NCI-H1105 (cell line): Measurements from ENCODE around the gene CALR.
"Not testable (repeated sequence)": the region's sequence is repeated elsewhere in the genome, so short reads cannot be mapped to it uniquely, and the experiment has no call there.

Source experiments
- DNase-seq: peaks from one replicate; lab custom pipeline; 2025; lab: John Stamatoyannopoulos, UW

CALR gene

DNA sequence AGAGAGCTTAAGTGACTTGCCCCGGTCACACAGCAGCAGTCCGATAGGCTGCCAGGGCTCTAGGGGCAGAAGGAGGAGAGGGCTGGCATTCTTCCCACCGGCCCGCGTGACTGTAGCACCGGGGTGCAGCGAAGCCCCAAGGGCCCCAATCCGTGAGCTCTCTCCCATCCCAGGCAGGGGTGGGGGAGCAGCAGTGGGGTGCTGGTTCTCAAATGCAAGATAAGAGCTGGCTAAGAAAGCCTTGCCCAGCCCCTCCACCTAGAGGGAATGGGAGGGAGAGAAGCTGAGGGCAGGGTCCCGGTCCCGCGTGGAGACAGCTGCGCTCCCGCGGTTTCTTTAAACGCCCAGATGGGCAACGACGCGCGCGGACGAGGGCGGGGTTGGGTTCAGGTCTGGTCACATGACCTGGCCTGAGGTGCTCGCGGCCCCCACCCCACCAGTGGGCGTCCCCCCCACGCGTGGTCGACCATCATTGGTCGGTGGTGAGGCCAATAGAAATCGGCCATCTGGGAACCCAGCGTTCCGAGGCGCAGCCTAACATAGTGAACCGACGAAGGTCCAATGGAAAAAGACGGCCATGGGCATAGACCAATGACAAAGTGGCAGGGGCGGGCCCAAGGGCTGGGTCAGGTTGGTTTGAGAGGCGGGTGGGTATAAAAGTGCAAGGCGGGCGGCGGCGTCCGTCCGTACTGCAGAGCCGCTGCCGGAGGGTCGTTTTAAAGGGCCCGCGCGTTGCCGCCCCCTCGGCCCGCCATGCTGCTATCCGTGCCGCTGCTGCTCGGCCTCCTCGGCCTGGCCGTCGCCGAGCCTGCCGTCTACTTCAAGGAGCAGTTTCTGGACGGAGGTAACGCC is at the start of gene CALR:
CALR (plus strand) TSS at position 683 of the 852 bp plus-strand sequence; CDS start at position 754, 71 bp downstream.
- peak; percentile 99 for DNase-seq

DNA sequence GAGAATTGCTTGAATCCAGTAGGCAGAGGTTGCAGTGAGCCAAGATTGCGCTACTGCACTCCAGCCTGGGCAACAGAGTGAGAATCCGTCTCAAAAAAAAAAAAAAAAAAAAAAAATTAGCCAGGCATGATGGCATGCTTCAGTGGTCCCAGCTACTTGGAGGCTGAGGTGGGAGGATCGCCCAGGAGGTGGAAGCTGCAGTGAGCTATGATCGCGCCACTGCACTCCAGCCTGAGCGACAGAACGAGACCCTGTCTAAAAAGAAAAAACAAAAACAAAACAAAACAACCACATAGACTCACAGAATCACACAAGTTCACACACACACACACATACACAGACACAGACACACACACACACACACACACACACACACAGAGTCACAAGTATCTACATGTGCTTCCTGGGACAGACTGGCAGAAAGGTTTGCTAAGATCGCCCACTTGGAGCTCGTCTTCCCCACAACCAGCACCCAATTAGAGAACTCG is 48.1 kb upstream of the CALR start:
- DNase-seq, result not testable (repeated sequence)

DNA sequence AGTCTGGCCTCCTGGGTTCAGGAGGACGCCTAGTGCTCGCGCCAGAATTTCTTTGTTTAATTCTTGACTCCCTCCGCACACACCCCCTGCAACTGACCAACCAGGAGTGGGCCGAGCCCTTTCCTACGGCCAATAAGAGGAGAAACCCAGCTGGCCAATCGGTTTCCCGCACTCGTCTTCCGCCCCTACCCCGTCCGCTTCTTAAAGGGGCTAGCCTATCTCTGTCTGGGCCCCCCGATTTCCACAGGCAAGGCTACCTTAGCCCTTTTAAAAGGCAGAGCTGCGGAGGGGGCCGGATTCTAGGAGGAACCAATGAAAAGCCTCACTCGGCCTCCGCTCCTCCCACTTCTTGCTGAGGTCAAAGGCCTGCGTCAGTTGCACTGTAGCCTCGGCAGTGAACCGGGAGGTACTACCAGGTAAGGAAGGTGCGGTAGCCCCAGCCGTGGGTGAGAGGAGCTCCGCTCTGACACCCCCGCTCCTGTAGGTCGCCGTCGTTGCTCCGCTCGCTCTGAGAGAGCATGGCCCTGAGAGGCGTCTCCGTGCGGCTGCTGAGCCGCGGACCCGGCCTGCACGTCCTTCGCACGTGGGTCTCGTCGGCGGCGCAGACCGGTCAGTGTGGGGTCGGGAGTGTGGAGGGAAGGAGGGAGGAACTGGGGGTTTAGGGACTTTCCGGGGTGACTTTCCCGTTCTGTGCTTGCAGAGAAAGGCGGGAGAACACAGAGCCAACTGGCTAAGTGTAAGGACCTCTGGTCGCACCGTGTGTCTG is 47.4 kb upstream of the CALR start, which contains the start of gene GCDH:
GCDH (plus strand) TSS at position 374 of the 766 bp plus-strand sequence; CDS start at position 519, 145 bp downstream.
- DNase-seq, result peak; percentile 100

DNA sequence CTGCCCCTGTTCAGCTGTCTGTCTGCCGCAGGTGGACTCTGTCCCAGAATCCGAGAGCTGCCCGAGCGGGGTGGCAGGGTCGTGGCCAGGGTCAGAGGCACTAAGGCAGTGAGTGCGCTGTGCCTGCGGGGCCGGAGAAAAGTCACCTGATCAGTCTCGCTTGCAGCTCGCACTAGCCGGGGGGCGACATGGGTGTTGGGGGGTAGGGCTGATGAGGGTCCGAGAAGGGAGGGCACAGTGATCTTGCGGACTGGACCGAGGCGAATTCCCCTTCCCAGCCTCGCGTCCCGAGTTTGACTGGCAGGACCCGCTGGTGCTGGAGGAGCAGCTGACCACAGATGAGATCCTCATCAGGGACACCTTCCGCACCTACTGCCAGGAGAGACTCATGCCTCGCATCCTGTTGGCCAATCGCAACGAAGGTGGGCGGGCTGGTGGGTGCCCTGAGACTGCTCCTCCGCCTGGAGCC is 46.8 kb upstream of the CALR start:
- DNase-seq, result no peak

DNA sequence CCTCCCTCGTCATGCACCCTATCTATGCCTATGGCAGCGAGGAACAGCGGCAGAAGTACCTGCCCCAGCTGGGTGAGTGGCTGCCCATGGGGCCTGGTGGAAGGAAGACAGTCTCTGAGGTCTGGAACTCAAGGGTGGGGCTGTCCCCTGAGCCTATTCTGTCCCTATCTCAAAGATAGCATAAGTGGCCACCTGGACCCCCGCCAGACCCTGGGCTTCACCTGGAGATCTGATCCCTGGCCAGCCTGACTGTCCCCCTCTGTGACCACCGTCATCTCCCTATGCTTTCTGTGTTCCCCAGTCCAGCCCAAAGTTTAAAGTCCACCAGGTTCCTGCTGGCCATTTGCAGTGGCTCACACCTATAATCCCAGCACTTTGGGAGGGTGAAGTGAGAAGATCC is 44.8 kb upstream of the CALR start:
- DNase-seq, result no peak

DNA sequence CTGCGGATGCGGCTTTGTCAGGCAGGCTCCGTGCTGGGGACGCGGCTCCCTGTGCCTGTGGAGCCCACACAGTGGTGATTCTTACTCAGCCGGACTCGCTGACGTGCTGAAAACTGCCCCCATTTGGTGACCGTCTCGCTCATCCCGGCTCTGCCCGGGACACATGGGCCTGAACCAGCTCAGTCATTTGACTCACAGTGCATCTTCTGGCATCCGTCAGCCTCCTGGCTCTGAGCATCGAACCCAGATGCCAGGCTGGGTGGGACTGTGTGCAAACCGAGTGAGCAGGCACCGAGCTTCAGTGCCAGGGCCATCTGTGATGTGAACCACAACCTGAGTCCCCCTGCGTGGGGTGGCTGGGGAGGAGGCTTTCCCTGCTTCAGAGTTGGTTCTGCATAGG is 41.9 kb upstream of the CALR start:
- DNase-seq, result no peak

DNA sequence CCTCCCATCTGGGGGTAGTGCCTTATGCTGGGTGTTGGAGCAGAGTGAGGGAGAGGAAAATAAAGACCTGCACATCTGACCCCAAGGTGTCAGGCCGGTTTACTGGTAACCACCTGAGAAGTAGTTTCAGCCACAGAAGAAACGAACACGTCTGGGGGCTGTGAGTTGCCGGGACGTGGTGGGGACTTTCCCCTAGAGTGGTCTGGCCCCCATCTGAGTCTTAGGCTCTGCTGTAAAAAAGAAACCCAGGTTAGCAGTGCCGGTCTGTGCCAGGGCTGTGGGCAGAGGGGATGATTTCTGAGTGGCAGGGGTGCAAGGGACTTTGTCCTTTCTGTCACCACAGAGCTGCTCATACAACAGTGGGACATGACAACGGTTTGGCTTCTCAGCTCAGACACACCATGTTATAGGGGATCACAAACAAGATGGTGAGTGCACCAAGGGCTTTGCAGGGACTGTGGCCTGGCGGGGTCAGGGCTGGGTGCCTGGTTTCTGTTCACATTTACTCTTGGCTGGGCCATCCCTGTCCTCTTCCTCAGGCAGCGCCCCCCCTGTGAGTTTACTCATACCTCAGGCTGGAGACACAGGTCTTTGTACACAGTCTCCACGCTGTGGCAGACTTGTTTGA is 38.4 kb upstream of the CALR start:
- DNase-seq, result no peak

DNA sequence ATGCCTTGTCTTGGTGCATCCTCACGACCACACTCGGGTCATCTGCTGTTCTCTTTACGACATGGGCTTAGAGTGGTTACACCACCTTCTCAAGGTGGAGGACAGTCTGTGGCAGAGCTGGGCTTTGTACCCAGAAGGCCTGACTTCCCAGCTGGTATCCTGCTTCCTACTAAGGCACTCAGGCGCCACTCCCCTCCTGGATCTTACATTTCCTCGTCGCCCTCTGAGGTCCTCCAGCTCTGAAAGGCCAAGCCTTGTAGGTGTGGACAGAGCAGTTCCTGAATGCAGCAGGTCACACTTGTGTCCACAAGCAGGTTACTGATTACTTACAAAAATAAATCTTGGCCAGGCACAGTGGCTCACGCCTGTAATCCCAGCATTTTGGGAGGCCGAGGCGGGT is 31.2 kb upstream of the CALR start:
- DNase-seq, result no peak

DNA sequence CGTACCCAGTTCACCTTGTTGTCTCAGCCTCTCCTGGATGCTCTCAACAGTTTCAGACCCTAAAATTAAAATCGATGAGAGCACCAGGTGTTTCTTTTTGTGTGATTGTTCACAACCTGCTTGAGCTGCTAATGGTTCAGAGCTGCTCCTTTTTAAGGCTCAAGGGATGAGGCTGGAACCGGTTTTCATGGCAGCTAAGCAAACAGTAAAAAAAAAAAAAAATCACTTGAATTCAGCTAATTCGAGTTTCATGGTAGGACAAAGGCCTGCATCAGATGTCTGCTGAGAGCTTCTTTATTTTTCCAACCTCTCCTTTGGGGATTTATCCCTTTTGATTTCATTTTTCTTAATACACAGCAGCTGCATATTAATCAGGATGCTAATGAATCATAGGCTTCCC is 25.8 kb upstream of the CALR start:
- peak; percentile 94 for DNase-seq

DNA sequence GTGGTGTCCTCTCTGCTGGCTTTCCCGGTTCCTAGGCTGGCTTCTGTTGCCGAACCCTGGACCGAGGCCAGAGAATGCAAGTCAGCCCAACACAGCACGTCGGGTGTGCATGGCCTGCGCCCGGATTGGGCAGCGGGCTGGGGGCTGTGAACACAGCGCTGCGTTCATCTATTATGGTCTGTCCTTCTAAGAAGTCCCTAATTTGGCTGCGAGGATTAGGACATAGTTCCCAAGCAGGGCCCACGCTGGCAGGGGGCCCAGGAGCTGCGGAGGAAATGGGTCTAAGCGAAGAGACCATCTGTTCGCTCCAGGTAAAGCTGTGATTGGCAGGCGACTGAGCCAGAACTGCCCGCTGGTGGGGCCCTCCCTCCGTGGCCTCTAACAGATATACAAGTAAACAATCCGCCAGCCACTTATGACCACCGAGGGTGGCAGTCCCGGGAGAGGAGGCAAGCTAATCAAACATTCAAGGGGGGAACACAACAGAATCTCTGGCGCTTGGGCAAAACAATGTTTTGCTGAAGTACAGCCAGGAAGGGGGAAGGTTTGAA is 25.3 kb upstream of the CALR start:
- DNase-seq, result peak; percentile 99

DNA sequence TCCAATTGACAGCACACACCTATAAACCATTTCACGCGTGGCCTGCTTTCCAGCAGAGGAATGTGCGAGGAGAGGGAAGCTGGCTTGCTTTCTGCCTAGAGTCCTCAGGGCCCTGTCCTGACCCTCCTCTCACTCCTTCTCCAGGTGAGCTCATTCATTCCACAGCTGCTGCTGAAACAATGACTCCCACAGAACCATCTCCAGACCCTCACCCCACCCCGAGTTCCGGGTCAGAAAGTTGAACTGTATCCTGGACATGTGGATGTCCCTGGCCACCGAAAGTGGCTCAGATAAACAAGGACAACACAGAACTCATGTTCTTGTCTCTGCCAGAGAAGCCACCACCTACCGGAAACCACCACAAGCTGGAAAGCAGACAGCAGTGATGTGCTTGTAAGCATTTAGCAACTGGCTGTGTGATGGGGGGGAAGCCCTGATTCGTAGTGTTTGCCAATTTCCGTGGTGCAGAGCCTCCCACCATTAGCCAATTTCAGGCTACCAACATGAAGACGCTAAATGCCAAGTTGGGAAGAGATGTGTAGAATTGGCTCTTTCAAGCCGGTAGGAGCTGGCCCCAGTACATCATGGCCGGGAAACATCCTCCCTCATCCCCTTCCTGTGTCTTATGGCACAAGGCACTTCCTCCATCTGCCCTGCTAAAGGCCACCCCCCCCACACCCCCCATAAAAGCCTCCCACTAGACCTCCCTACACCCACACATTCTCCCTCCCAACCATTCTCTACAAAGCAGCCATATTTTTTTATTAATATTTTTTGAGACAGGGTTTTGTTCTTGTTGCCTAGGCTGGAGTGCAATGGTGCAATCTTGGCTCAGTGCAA is 24.3 kb upstream of the CALR start:
- DNase-seq, result no peak

DNA sequence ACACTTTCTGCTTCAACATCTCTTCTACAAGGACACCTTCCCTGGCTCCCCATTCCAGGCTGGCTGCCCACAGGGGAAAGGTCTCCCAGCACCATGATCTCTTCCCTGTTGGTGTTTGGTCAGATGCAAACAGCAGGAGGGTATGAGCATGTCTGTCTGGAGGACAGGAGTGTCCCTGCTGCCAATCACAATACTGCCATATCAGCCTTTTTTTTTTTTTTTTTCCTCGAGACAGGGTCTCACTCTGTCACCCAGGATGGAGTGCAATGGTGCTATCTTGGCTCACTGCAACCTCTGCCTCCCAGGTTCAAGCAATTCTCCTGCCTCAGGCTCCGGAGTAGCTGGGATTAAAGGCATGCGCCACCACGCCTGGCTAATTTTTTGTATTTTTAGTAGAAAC is 22.5 kb upstream of the CALR start:
- not testable (repeated sequence) for DNase-seq

DNA sequence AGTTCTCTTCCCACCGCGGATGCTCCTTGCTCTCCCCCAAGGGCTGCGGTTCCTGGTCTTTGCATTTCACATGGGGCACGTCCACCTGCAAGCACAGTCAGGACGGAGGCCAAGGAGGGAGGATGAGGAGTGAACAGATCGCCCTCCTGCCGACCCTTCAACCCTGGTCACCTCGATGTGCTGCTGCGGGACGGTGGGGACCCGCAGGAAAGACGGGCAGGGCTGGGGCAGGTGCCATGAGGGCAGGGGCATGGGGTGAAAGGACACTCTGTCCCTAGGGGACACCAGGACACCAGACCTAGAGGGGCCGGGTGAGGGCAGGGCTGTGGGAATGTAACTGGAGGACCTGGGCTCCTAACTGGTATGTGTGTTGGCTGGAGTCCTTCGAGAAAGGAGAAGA is 20.2 kb upstream of the CALR start:
- no peak for DNase-seq

DNA sequence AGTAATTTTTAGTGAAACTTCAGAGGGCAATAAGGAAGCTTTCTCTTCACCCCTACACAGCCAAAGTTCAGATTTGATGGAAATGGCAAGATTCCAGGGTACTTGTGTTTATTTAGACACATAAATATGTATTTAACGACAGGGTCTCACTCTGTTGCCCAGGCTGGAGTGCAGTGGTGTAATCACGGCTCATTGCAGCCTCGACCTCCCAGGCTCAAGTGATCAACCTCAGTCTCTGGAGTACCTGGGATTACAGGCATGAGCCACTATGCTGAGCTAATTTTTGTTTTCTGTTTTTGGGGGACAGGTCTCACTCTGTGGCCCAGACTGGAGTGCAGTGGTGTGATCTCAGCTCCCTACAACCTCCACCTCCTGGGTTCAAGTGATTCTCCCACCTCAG is 17.4 kb upstream of the CALR start:
- DNase-seq, result no peak

DNA sequence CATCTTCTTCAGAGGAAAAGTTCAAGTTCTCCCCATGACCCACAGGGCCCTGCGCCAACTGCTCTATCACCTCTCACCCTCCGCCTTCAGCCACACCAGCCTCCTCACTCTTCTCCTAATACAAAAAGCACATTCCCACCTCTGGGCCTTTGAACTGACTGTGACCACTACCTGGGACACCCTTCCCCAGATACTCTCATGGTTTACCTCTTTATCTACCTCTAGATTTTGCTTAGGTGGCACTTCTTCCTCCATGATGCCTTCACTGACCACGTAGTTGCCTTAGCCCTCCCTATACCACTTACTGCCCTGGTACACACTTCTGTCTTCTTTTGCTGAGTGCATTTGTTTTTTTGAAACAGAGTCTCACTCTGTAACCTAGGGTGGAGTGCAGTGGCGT is 15.4 kb upstream of the CALR start:
- DNase-seq, result no peak

DNA sequence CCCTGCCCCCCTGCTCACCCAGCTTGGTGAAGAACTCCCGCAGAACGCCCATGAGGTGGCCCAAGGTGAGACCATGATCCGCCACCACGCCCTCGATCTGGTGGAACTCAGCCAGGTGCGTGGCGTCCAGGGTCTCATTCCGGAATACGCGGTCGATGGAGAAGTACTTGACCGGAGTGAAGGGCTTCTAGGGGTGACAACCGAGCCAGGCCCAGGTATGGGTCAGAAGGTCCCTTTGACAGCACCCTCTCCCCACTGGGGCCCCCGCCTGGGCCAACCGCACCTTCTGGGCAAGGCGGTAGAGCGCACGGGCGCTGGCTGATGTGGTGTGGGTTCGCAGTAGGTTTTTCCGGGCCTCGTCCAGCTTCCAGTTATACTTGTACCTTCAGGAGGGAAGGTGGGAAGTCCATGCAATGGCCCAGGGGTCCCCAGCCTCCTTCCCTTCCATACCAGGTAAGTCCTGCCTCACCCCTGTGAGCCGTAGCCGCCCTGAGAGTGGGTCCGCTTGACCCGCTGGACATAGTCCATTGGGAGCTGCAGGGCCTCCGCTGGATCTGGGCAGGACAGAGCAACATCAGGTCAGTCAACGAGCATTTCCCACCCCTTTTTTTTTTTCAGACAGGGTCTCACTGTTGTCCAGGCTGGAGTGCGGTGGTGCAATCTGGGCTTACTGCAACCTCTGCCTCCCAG is 13.6 kb upstream of the CALR start:
- no peak for DNase-seq

DNA sequence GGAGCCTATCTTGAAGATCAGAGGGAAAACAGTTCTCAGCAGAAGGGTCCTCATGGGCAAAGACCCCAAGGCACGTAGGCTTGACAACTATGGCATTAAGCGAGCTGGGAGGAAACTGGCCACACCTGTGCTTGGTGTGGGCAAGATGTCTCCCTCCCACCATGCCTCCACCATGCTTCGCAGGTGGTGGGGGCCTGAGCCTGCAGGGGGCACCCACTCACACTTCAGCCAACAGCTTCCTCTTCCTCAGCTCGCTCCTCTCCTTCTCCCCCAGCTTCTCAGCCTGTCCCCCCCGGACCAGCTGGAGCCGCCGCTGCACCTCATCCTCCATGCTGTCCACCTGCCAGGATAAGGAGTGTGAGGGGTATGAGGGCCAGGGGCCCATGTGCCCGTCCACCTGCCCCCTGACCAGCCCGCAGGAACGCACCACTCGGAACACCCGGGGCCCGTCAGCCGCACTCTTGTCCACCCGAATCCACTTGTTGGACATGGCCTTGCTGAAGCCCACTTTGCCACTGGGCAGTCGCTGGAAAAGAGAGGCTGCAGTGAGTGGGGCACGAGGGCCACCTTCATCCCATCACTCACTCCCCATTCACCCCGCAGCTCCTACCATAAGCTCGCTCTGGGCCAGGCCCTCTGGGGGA is 8.3 kb upstream of the CALR start:
- DNase-seq, result no peak

DNA sequence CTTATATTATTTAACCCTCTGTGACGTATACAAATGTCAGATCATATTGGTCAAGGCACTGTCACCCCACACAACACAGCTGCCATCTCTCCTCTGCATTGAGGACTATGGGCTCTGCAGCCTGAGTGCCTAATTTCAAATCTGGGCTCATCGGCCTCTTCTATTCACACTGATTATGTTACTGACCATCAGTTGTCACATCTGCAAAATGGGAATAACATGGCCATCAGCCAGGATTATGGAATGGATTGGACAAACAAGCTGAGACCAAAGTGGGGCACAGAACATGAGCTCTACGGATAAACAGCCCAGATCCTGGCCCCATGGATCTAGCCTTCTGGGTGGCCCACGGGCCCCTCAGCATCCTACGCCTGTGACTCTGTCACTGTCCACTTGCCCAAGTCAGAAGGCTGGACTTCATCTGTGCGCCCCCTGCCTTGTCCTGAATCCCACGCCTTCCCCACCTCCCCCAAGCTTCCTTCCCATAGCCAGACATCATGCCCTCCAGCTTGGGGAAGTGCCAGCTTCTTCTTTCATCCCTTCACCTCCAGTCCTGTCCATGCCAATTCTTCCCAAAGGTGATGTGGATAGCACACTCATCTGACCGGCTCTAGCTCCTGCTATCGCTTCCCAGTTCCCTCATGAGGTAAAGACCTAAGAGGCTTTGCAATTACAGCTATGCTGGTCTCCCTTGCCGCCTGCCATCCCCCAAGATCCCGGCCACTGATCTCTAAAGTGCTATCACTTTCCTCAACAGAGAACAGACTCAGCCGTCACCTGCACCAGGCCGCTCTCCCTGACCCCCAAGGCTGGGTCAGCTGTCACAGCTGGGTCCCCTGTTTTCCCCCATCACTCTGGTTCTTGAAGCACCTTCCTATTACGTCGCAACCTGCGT is 5.8 kb upstream of the CALR start:
- DNase-seq, result no peak
